Pancreas (tissue), 10 donors: Measurements from ENCODE around the gene C4orf36. TPM values are rescaled to one million over a fixed set of nuclear protein-coding genes. Genes with fewer than 3 reads are reported as not detected.

Experiments
- ATAC-seq, 4 donors: fragments of 200-7000 bp; cut with Tn5 transposase; one replicate each; pipeline versions ENCODE4 v1.8.0 to v1.9.1; 2020; ENCODE audit warnings: mild to moderate bottlenecking in 4 of 4, moderate library complexity in 4 of 4
- DNase-seq, 6 donors: peaks; one replicate each; pipeline ENCODE4 v3.0.0-alpha.2; 2020
- FAIRE-seq: peaks from 2 replicates; lab custom pipeline; 2012; peaks lifted over from hg19 to GRCh38; lab: Jason Lieb, UNC
- H3K27ac ChIP-seq, 4 donors: fragments of 200-600 bp; sonication (generic); 1 replicate in 3 of 4; 2 replicates in 1 of 4; pipeline versions ENCODE4 v1.5.0 to v1.8.0; 2020
- H3K27me3 ChIP-seq, 4 donors: fragments of 200-600 bp; one replicate each; pipeline ENCODE4 v1.8.0; 2021
- H3K36me3 ChIP-seq, 3 donors: fragments of 200-600 bp; sonication (generic) in 1 of 3; one replicate each; pipeline versions ENCODE4 v1.5.0 to v1.8.0; 2020 to 2021
- H3K4me1 ChIP-seq, 3 donors: fragments of 200-600 bp; one replicate each; pipeline ENCODE4 v1.8.0; 2021
- H3K4me3 ChIP-seq, 4 donors: fragments of 200-600 bp; sonication (generic) in 2 of 4; one replicate each; pipeline versions ENCODE4 v1.5.0 to v1.8.0; 2020 to 2021
- H3K9me3 ChIP-seq, 4 donors: fragments of 200-600 bp; one replicate each; pipeline ENCODE4 v1.8.0; 2021
- CTCF ChIP-seq, 4 donors: fragments of 200-600 bp; sonication (generic) in 3 of 4; IDR thresholded peaks; one replicate each; pipeline versions ENCODE4 v1.5.0 to v1.8.0; 2021; ENCODE audit warnings: antibody characterized with exemption in 4 of 4
- WGBS, 2 donors: extraction: QIAGEN DNeasy Blood & Tissue Kit; methylation state at CpG; one replicate each; pipeline ENCODE4 v1.1.7; 2013; 5-methylcytosine and 5-hydroxymethylcytosine counted together
- intact Hi-C, 3 donors: fragments of 100-400 bp; cut with DNase I; formaldehyde crosslinking; loops; one replicate each; pipeline versions ENCODE4 v1.11.1 to v1.14.2; 2022
- polyA plus RNA-seq, 2 donors: library from polyadenylated mRNA; stranded (reverse); fragments of 200-250 nt; gene quantifications; one replicate each; pipeline ENCODE4 v1.2.3, GENCODE V29; 2013
- total RNA-seq, 6 donors: library from RNA; stranded (reverse); fragmentation: NEBNext Ultra II Directional in 4 of 6; extraction: Animal tissue kit (Norgen Biotek cat#: 25700) in 4 of 6; gene quantifications; one replicate each; pipeline versions ENCODE4 v1.2.1 to v1.2.4, GENCODE V29; 2021 to 2023
- donor health status: healthy with polysubstance abuse.
- donor health status: DM: no; HTN: no; CAD: no; lungs with moderate emphysema.
- donor health status: DM: no; HTN: no; CAD: no.
- donor health status: control.
- donor health status: control.
- donor health status: Bipolar disorder and iron deficiency.
- donor health status: DM: yes; HTN: yes; CAD: no.
- donor health status: DM: no; HTN: no; CAD: no.
- donor health status: DM: no; HTN: no; CAD: no.
- donor health status: DM: yes; HTN: yes; CAD: no.

The C4orf36 gene
- total and polyA plus RNA-seq, 8 donors: 0.35 to 0.88 (median 0.65) TPM; not detected in 1

- TF ChIP-seq CTCF (IDR thresholded peaks at IDR 0.05): no peak
- H3K27me3 ChIP-seq: no peaks in the 10 kb centered on the region
- H3K4me3 ChIP-seq: no peak overlapping the region
- intact Hi-C loops: no loop called here
- 74 to 78% methylated on average over 5 of the region's 5 CpGs for WGBS, 2 donors
- no peaks in the 10 kb centered on the region for H3K9me3 ChIP-seq
- H3K4me1 ChIP-seq: no peaks in the 10 kb centered on the region
- H3K36me3 ChIP-seq: no peaks in the 10 kb centered on the region
- no peak overlapping the region for H3K27ac ChIP-seq
- no peak for FAIRE-seq
- DNase-seq: no peak
- no peak for ATAC-seq
Observed at GRCh38 chr4:86845593-86845992, 46.6 kb downstream of the C4orf36 start.

GRCh38 chr4:86841309-86841708 is 50.9 kb downstream of the C4orf36 start:
- FAIRE-seq (no peak), DNase-seq (no peak)
- 92 to 94% methylated on average over 1 of the region's 1 CpG for WGBS, 2 donors

GRCh38 chr4:86840858-86841257 is 51.4 kb downstream of the C4orf36 start:
- H3K4me1 ChIP-seq: no peaks in the 10 kb centered on the region
- no peak overlapping the region for H3K27ac ChIP-seq
- intact Hi-C loops: no loop called here
- 82 to 93% methylated on average over 1 of the region's 1 CpG for WGBS, 2 donors
- DNase-seq (no peak), FAIRE-seq (no peak), ATAC-seq (no peak)
- H3K27me3 ChIP-seq: no peaks in the 10 kb centered on the region
- no peak overlapping the region for H3K4me3 ChIP-seq
- no peaks in the 10 kb centered on the region for H3K36me3 ChIP-seq
- H3K9me3 ChIP-seq: no peaks in the 10 kb centered on the region
- no peak for TF ChIP-seq CTCF (IDR thresholded peaks at IDR 0.05)

More at GRCh38 chr4:86841309-86841708, 50.9 kb downstream of the C4orf36 start:
- no peak for TF ChIP-seq CTCF (IDR thresholded peaks at IDR 0.05)
- no peak overlapping the region for H3K27ac ChIP-seq
- H3K27me3 ChIP-seq: no peaks in the 10 kb centered on the region
- no peaks in the 10 kb centered on the region for H3K9me3 ChIP-seq
- no peak for ATAC-seq
- H3K4me1 ChIP-seq: no peaks in the 10 kb centered on the region
- intact Hi-C loops: no loop called here
- no peak overlapping the region for H3K4me3 ChIP-seq
- H3K36me3 ChIP-seq: no peaks in the 10 kb centered on the region

- no peaks in the 10 kb centered on the region for H3K4me1 ChIP-seq
- H3K36me3 ChIP-seq: no peaks in the 10 kb centered on the region
- ATAC-seq (no peak), DNase-seq (no peak), FAIRE-seq (no peak)
- H3K27ac ChIP-seq: no peak overlapping the region
- intact Hi-C loops: no loop called here
- H3K4me3 ChIP-seq: no peak overlapping the region
- TF ChIP-seq CTCF (IDR thresholded peaks at IDR 0.05): no peak
- H3K9me3 ChIP-seq: no peaks in the 10 kb centered on the region
- WGBS, 2 donors: 74 to 82% methylated on average over 5 of the region's 5 CpGs
- H3K27me3 ChIP-seq: no peaks in the 10 kb centered on the region
Observed at GRCh38 chr4:86837691-86838503, 54.3 kb downstream of the C4orf36 start.

- DNase-seq: no peak
- FAIRE-seq: no peak
- no peak for TF ChIP-seq CTCF (IDR thresholded peaks at IDR 0.05)
Observed at GRCh38 chr4:86835677-86836076, 56.5 kb downstream of the C4orf36 start.

More at GRCh38 chr4:86835677-86836076, 56.5 kb downstream of the C4orf36 start:
- ATAC-seq: no peak
- 85 to 97% methylated on average over 3 of the region's 3 CpGs for WGBS, 2 donors
- intact Hi-C loops: no loop called here
- H3K4me1 ChIP-seq: no peaks in the 10 kb centered on the region
- no peak overlapping the region for H3K27ac ChIP-seq
- no peak overlapping the region for H3K4me3 ChIP-seq
- H3K9me3 ChIP-seq: no peaks in the 10 kb centered on the region
- no peaks in the 10 kb centered on the region for H3K36me3 ChIP-seq
- no peaks in the 10 kb centered on the region for H3K27me3 ChIP-seq
